ENCODE measurements around the gene LIN37. TPM values are rescaled to one million over a fixed set of nuclear protein-coding genes. Genes with fewer than 3 reads are reported as not detected.

LIN37 gene
- total RNA-seq, 1 donor from 2014 or later: 8.4 TPM

DNA sequence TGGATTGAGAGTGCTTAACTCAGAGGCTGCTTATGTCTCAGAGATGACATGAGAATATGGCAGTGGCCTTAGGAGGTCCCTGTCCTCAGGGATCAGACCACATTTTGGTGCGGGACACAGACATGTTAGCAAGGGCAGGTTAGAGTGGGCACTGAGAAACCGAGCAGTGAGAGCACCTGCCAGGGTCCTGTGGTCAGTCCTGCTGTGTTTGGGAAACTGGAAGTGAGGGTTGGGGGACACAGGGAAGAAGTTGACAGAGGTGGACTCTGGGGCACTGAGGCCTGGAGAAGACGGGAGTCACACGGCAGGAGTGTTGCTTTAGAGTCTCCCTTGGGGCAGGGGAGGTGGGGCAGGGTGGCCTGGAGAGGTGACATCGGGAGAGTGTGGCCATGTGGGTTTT is 13.5 kb upstream of the LIN37 start:
- no peak for DNase-seq (ENCODE audit: low spot score)

GRCh38 chr19:35736913-35737886 is 11.2 kb upstream of the LIN37 start:
- DNase-seq (ENCODE audit: low spot score): no peak

DNA sequence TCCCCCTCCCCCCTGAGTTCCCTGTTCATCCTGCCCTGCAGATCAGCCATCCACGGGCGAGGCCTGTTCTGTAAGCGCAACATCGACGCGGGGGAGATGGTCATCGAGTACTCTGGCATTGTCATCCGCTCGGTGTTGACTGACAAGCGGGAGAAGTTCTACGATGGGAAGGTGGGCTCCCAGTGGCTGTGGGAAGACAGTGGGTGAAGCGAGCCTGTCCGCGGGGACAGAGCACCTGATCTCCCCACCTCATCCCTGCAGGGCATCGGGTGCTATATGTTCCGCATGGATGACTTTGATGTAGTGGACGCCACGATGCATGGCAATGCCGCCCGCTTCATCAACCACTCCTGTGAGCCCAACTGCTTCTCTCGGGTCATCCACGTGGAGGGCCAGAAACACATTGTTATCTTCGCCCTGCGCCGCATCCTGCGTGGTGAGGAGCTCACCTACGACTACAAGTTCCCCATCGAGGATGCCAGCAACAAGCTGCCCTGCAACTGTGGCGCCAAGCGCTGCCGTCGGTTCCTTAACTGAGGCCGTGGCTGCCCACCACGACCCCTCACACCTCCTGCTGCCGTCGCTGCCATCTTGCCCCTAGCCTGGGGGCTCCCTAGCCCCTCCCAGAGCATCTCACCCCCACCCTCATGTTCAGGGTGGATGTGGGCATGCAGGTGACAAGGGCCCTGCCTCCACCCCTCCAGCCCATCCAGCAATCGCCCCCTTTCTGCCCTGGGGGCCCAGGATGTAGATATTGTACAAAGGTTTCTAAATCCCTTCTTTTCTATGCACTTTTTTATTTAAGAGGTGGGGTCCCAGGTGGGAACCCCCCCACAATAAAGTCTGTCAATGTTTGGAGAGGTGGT is 10.1 kb upstream of the LIN37 start:
- DNase-seq (ENCODE audit: low spot score): no peak

- DNase-seq (ENCODE audit: low spot score): no peak
Measured at GRCh38 chr19:35738887-35739229, 9.5 kb upstream of the LIN37 start.

- DNase-seq (ENCODE audit: low spot score): no peak
Measured at GRCh38 chr19:35739275-35740107, 8.9 kb upstream of the LIN37 start.

DNA sequence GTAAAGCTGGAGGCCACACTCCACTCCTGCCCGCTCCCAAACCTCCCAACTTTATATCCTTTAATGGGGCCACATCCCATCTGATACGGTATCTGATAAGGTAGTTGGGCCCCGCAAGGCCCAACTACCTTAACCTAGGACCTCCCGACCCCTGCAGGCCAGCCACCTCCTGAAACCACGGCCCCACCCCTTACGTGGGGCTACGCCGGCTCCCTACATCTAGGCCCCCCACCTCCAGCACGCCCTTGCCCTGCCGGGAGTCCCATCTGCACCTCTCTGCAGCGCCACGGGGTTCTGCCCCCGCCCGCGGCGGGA is 8.3 kb upstream of the LIN37 start:
- no peak for DNase-seq (ENCODE audit: low spot score)

GRCh38 chr19:35740423-35741202 is 7.8 kb upstream of the LIN37 start:
- DNase-seq (ENCODE audit: low spot score): peak; percentile 99

- DNase-seq (ENCODE audit: low spot score): no peak
Measured at GRCh38 chr19:35741203-35741515, 7.2 kb upstream of the LIN37 start.

- DNase-seq (ENCODE audit: low spot score): peak; percentile 32
Measured at GRCh38 chr19:35742121-35742724, 6.2 kb upstream of the LIN37 start, which contains the start of gene IGFLR1. IGFLR1 (minus strand) TSS chr19:35742452; CDS start chr19:35741180, 1,272 bp downstream.

GRCh38 chr19:35743640-35744429 is 4.5 kb upstream of the LIN37 start:
- DNase-seq (ENCODE audit: low spot score): no peak

- DNase-seq (ENCODE audit: low spot score): peak; percentile 98
Measured at GRCh38 chr19:35744430-35745327, 3.7 kb upstream of the LIN37 start.

GRCh38 chr19:35745328-35746086 is 2.9 kb upstream of the LIN37 start, which contains the start of the genes PSENEN and U2AF1L4:
PSENEN (plus strand) TSS chr19:35745651; CDS start chr19:35745931, 280 bp downstream.
U2AF1L4 (minus strand) TSS chr19:35745418; CDS start chr19:35745391, 27 bp downstream.
- DNase-seq (ENCODE audit: low spot score): peak; percentile 100

DNA sequence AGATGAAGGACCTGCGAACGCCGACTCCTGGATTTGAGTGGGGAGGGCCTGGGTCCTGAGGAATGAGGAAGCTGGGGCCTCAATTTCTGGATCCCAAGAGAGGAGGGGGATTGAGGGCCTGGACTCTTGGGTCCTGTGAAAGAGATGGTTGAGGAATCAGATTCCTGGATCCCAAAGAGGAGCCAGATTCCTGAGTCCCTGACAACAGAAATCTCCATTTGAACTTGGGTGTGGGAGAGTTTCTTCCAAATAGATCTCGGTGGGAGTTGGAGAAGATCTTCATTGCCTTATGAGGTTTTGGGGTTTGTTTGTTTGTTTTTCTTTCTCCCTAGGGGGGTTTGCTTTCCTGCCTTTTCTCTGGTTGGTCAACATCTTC is 2.3 kb upstream of the LIN37 start:
- no peak for DNase-seq (ENCODE audit: low spot score)

DNA sequence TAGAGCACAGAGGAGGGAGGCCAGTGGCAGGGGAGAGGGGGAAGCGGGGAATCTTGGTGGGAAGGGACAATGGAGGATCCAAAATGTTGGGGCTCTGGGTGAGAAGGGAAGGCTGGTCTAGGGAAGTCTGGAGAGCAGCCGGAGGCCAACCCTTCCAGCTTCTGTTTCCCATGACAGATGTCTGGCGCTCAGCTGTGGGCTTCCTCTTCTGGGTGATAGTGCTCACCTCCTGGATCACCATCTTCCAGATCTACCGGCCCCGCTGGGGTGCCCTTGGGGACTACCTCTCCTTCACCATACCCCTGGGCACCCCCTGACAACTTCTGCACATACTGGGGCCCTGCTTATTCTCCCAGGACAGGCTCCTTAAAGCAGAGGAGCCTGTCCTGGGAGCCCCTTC is 1.8 kb upstream of the LIN37 start:
- no peak for DNase-seq (ENCODE audit: low spot score)

DNA sequence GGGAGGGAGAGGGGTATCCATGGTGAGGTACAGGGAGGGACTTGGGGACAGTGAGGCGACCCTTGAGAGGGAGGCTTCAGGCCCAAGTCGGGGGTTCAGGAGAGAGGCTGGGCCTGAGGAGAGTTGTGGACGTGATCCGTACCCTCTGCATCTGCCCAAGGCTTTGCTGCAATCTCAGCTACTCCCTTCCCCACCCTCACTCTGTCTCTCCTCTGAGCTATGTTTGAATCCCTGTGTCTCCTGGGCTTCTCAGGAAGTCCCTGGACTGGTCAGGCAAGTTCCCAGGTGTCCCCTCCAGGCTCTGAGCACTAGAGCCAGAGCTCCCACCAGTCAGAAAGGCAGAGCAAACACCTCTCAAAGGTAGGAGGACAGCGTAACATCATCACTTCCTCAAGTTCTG is 1.8 kb downstream of the LIN37 start:
- no peak for DNase-seq (ENCODE audit: low spot score)

DNA sequence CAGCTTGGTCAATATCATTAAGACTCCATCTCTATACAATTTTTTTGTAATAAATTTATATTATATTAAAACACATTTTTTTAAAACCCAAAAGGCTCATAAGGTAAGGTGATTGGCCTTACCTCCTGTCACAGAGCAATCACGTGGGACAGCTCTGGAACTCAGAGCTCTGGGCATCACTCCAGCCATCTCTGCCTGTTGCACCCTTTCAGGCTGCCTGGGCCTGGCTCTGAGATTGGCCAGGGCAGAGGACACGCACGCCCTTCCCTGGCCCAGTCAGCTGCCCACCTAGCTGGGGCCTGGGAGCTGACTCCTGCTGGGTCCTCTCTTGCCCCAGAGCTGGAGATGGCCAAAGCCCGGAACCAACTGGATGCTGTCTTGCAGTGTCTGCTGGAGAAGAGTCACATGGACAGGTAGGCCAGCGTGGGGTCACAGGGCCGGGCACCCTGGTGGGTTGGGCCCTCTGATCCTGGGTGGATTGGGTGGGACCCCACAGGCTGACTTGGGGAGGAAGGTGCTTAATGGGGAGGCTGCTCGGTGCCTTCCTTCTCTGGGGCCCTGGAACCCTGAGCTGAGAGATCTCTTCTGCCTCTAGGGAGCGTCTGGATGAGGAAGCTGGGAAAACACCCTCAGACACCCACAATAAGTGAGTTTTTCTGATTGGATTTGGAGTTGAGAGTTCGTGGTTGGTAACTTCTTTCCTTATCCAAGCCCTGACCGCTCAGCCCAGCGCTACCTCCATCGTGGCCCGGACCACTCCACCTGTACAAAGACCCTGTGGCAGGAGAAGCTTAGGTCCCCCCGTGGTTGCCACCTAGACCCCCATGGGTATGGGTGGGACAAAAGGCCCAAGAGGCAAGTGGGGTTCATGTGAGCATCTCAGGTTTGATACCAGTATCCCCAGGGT is 3.7 kb downstream of the LIN37 start:
- no peak for DNase-seq (ENCODE audit: low spot score)

Measured in umbilical cord (tissue), 2 donors.